NT2/D1 (cell line): ENCODE results near the gene SFTPB.

Experiments used
- SUZ12 ChIP-seq: IDR thresholded peaks from 2 replicates; pipeline ENCODE4 v1.6.1; 2011; ENCODE audit not compliant: insufficient read length, insufficient read depth; ENCODE audit errors: extremely low read depth
- YY1 ChIP-seq: IDR thresholded peaks from 2 replicates; pipeline ENCODE4 v1.6.1; 2011; ENCODE audit not compliant: insufficient read length, insufficient read depth
- ZNF274 ChIP-seq: IDR thresholded peaks from 2 replicates; pipeline ENCODE4 v1.6.1; 2011; ENCODE audit warnings: mild to moderate bottlenecking, low read depth, low read length

- TF ChIP-seq ZNF274: no peak
- no peak for TF ChIP-seq YY1
- no peak for TF ChIP-seq SUZ12
Observed at GRCh38 chr2:85646166-85646565, 21.8 kb downstream of the SFTPB start.
